HUDEP-2 (cell line): ENCODE results near the gene OXT.
"Not testable (repeated sequence)": the region's sequence is repeated elsewhere in the genome, so short reads cannot be mapped to it uniquely, and the experiment has no call there.

Experiments
- DNase-seq, 76 experiments: peaks; one replicate each; lab custom pipeline; 2025; ENCODE audit not compliant: unreplicated experiment in 76 of 76; lab: John Stamatoyannopoulos, UW

OXT gene

GRCh38 chr20:3047486-3048419 is 23.7 kb upstream of the OXT start:
- peak in 1 of 76 experiments; percentile 4 for DNase-seq

GRCh38 chr20:3051385-3052019 is 19.9 kb upstream of the OXT start:
- no peak for DNase-seq

- DNase-seq: no peak
Observed at GRCh38 chr20:3059489-3059888, 11.9 kb upstream of the OXT start.

- not testable (repeated sequence) for DNase-seq
Observed at GRCh38 chr20:3064119-3064518, 7.3 kb upstream of the OXT start.

- DNase-seq: peak in 1 of 76 experiments; percentile 9
Observed at GRCh38 chr20:3067139-3068014, 4.0 kb upstream of the OXT start.

- no peak for DNase-seq
Observed at GRCh38 chr20:3068075-3068474, 3.3 kb upstream of the OXT start.

GRCh38 chr20:3068986-3069900 is 2.2 kb upstream of the OXT start:
- DNase-seq: peak in 7 of 76 experiments; percentile 1 to 22 (median 15)

- no peak for DNase-seq
Observed at GRCh38 chr20:3070725-3071124, 695 bp upstream of the OXT start.

GRCh38 chr20:3071266-3071609 is 182 bp upstream of the OXT start:
- DNase-seq: no peak

- DNase-seq: no peak
Observed at GRCh38 chr20:3072530-3073250, 1.3 kb downstream of the OXT start.

- DNase-seq: not testable (repeated sequence)
Observed at GRCh38 chr20:3073251-3073643, 1.8 kb downstream of the OXT start.

- DNase-seq: no peak
Observed at GRCh38 chr20:3074812-3075211, 3.4 kb downstream of the OXT start.

- not testable (repeated sequence) for DNase-seq
Observed at GRCh38 chr20:3075315-3075714, 3.9 kb downstream of the OXT start.

- peak in 35 of 76 experiments; percentile 5 to 79 (median 29) for DNase-seq
Observed at GRCh38 chr20:3077618-3078134, 6.3 kb downstream of the OXT start.

- DNase-seq: peak in 2 of 76 experiments; percentile 13 to 22
Observed at GRCh38 chr20:3080939-3081388, 9.5 kb downstream of the OXT start.

- no peak for DNase-seq
Observed at GRCh38 chr20:3081641-3082040, 10.2 kb downstream of the OXT start.

- no peak for DNase-seq
Observed at GRCh38 chr20:3082306-3082951, 11.0 kb downstream of the OXT start.
